Fibroblast of skin of right biceps (primary cell): ENCODE measurements around the gene KRTAP20-3.

ENCODE experiments used
- DNase-seq: peaks from one replicate; pipeline ENCODE4 v3.0.0-alpha.2; 2013

Gene KRTAP20-3

DNA sequence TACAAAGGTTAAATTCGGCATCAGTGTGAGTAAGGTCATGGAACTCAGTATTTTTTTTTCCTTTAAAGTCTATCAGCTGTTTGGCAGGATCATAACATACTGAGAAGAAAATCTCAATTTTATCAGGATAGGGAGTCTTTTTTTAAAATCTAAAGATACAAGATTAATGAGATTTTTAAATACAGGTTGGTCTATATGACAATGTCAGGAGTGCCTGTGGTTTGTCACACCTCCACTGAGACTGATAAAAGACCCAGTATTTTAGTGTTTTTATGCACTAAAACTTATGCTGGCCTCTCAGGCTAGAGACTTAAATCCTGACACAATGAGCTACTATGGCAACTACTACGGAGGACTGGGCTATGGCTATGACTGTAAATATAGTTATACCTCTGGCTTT lies at the start of gene KRTAP20-3:
KRTAP20-3 (plus strand) TSS at position 301 of the 400 bp plus-strand sequence.
- DNase-seq, result no peak

DNA sequence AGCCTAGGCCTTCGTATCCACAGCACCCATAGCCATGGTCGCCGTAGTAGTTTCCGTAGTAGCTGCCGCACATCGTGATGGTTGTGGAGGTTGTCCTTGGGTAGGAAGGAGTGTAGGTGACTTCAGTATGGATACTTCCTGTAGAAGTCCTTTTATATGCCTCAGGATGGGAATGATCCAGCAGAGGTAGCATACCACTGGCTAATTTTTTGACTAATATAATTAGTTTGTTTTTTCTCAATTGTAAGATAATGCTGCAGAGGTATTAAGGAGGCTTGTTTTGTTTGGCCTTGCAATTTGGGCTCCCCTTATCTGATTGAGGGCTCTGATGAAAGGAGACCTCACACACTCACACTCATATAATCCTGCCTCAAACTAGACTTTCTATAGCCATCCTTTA lies 43.9 kb upstream of the KRTAP20-3 start, which contains the start of gene KRTAP6-2:
KRTAP6-2 (minus strand) TSS at position 101 of the 400 bp plus-strand sequence; CDS start at position 73, 28 bp downstream.
- no peak for DNase-seq

DNA sequence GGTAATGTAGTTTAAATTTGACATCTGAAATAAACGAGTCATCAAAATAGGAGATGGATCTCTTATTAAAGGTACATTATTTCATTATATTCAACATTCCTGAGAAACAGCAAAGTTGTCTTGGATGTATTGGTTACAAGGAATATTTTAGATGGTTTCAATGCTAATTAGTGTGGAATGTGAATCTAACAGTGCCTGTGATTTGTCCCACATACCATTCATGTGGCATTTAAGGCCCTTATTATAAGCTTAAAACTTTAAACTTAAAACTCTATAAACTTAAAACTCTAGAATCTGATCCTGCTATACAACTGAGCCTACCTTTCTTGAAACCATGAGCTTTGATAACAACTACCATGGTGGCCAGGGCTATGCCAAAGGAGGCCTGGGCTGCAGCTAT lies 41.9 kb upstream of the KRTAP20-3 start, which contains the start of gene KRTAP22-1:
KRTAP22-1 (plus strand) TSS at position 301 of the 400 bp plus-strand sequence.
- DNase-seq, result no peak

DNA sequence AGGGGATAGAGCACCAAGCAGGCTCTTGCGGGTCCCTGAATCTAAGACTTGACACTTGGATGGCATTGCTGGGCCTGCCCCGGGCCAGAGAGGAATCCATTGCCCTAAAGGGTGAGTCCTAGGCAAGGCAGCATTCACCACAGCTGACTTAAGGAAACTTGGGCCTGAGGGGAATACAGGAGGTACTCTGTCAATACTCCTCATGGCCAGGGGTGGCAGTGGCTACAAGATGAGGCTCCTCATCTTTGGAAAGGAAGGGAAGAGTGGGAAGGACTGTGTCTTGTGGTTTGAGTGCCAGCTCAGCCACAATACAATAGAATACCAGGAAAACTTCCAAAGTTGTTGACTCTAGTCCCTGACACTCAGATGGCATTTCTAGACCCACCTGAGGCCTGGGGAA lies 36.7 kb upstream of the KRTAP20-3 start:
- DNase-seq, result no peak

DNA sequence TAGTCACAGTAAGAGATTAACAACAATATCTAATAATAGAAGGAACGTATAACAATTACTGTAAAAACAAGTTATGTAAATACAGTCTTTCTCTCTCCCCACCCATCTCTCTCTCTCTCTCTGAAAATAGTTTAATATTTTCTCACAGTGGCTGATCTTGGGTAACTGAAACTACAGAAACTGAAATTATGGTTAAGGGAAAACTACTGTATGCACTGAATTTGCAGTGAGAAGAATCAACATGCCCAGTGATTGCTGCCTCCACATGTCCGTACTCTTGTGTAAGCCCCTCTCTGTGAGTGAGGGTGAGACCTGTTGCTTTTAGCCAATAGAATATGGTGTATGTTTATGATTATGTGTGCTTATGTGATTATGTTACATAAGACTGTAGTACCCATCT lies 30.5 kb upstream of the KRTAP20-3 start:
- no peak for DNase-seq

DNA sequence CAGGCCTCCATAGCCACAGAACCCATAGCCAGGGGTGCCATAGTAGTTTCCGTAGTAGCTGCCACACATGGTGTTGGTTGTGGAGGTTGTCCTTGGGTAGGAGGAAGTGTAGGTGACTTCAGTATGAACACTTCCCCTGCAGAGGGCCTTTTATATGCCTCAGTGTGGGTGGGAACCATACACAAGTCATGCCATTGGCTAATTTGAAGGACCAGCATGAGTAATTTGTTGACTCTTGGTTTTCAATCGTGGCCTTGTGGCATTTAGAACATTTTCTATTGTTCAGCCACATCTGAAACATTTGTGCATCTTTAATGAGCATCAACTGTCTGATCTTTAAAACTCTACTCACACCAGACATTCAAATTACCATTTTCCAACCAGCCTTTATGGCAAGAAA lies 28.8 kb upstream of the KRTAP20-3 start, which contains the start of gene KRTAP6-1:
KRTAP6-1 (minus strand) TSS at position 95 of the 400 bp plus-strand sequence; CDS start at position 69, 26 bp downstream.
- no peak for DNase-seq

GRCh38 chr21:30615199-30615598 lies 27.5 kb upstream of the KRTAP20-3 start:
- DNase-seq, result no peak

GRCh38 chr21:30616125-30616524 lies 26.5 kb upstream of the KRTAP20-3 start, which contains the start of gene KRTAP20-1:
Gene KRTAP20-1 (plus strand): TSS chr21:30616425. CDS start chr21:30616455, 30 bp downstream.
- no peak for DNase-seq

GRCh38 chr21:30620080-30620479 lies 22.6 kb upstream of the KRTAP20-3 start:
- DNase-seq, result no peak

DNA sequence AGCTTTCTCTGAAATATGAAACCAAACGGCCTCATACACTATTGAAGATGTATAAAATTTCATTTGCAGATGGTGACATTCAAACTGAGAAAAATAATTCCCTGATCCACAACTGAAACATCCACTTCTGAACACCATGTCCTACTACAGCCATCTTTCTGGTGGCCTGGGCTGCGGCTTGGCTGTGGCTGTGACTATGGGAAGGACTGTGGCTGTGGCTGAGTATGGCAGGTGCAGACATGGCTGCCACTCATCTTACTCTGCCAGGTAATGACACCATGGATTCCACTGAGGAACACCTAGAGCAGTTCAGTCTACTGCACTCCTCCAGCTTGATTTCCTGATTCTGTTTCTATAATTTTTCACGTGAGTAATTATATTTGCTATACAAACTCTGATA lies 22.1 kb upstream of the KRTAP20-3 start, which contains the start of gene KRTAP20-4:
KRTAP20-4 (plus strand) TSS at position 106 of the 400 bp plus-strand sequence.
- no peak for DNase-seq

- no peak for DNase-seq
These were observed 19.3 kb upstream of the KRTAP20-3 start for GRCh38 chr21:30623362-30623761.

DNA sequence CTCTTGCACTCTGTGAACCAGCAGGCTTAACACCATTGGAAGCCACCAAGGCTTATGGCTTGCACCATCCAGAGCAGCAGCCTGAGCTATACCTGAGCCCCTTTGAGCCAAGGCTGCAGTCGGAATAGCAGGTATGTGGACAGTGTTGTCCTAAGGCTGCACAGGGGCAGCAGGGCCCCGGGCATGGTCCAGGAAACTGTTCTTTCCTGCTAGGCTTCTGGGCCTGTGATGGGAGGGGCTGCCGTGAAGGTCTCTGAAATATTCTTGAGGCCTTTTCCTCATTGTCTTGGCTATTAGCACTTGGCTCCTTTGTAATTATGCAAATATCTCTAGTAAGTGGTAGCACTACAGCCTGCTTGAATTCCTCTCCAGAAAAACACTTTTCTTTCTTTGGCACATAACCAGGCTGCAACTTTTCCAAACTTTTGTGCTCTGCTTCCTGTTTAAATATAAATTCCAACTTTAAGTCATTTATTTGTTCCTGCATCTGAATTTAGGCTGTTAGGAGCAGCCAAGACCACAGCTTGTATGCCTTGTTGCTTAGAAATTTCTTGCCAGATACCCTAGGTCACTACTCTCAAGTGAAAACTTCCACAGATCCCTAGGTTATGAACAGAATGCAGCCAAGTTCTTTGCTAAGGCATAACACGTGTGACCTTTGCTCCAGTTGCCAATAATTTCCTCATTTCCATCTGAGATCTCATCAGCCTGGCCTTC lies 17.1 kb upstream of the KRTAP20-3 start:
- no peak for DNase-seq

DNA sequence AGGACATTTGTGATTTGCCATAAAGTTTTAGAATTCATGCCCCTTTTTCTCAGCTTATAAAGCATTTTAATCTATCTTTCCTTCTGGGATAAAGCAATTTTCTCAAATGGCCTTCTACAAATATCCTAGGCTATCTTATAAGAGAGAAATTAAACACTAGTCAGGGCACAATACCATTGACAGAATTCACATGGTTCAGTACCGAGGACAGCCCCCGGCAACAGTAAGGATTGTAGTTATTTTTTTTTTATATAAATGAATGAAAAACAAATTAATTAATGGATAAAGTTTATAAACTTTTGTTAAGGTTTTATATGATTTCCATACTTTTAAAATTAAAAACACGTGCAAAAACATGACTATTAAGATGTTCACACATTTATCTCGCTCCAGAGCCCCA lies 14.6 kb upstream of the KRTAP20-3 start:
- DNase-seq, result no peak

DNA sequence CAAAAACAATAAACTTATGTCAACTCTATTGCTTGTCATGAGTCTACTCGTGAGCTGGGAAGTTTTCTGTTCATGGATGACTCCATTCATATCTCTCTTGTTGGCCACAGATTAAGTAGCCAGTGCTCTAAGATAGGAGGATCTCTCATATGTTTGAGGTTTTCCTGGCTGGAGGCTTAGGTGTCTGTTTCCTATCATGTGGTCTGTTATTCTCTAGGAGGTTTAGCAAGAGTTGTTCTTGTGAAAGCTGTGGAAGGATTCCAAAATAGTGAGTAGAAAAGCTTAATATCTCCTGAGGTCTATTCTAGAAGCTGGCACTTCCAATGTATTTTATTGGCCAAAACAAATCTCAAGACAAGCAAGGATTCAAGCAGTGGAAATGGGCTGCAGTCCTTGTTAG lies 13.5 kb upstream of the KRTAP20-3 start:
- no peak for DNase-seq

DNA sequence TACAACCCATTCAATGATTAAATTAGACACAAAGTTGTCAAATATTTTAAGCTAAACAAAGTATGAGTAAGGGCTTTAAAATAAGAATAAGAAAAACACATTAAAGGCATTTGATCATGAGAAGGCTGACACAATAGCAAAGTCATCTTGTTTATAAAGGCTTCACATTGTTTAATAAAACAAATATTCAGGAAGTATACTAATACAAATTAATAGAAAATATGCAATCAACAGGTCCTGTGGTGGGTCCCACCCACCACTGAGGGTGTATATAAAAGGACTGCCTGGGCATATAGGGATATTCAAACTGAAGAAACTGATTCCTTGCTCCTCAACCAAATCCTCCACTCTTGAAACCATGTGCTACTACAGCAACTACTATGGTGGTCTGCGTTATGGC lies 7.8 kb upstream of the KRTAP20-3 start, which contains the start of gene KRTAP20-2:
KRTAP20-2 (plus strand) TSS at position 301 of the 400 bp plus-strand sequence; CDS start at position 359, 58 bp downstream.
- DNase-seq, result no peak

DNA sequence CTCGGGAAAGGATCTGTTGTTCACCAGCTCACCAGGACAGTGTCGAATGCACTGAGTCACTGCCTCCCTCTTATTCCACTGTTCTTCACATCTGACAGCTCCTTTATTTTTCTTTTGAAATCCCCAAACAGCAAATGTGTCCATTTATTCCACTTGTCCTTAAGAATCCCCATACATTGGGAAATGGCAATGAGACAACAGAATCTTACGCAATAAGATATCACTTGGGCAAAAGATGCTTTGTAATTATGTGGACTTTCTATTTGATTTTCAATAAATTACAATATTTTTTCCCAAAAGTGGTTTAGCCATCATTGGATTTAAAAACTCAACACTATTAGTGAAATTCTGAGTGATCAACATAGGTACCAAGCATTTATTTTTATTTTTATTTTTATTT lies 4.0 kb upstream of the KRTAP20-3 start:
- DNase-seq, result no peak

GRCh38 chr21:30646904-30647414 lies 4.3 kb downstream of the KRTAP20-3 start:
- no peak for DNase-seq

GRCh38 chr21:30652891-30653290 lies 10.2 kb downstream of the KRTAP20-3 start:
- DNase-seq, result no peak

- no peak for DNase-seq
These were observed 26.1 kb downstream of the KRTAP20-3 start for GRCh38 chr21:30668776-30669175.

- no peak for DNase-seq
These were observed 30.5 kb downstream of the KRTAP20-3 start for GRCh38 chr21:30672985-30673650.

DNA sequence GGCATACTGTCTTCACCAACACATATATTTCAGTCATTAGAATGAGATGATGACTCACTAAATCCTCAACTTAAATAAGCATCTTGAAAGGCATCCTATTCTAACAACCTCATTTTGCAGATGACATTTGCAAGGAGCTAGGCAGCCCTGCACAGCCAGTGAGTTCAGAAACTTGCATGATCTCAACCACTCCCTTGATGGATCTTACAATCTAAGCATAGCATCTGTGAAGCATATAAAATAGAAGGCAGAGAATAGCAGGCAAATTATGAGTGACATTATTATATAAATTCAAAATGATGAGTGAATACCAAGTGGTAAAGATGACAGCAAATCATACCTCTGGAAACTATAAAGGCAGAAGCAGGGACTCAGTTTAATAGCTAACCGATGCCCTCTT lies 31.6 kb downstream of the KRTAP20-3 start:
- DNase-seq, result peak; percentile 14

- DNase-seq, result peak; percentile 34
These were observed 34.1 kb downstream of the KRTAP20-3 start for GRCh38 chr21:30676737-30677136.

GRCh38 chr21:30680586-30680985 lies 37.9 kb downstream of the KRTAP20-3 start:
- DNase-seq, result no peak

- DNase-seq, result no peak
These were observed 41.8 kb downstream of the KRTAP20-3 start for GRCh38 chr21:30684506-30684905.
